ENCODE data around the gene ACACA. TPM values are rescaled to one million over a fixed set of nuclear protein-coding genes. Genes with fewer than 3 reads are reported as not detected.

The ACACA gene
- total RNA-seq, 2 experiments from 2014 or later = 58.2 to 64.4 TPM

DNA sequence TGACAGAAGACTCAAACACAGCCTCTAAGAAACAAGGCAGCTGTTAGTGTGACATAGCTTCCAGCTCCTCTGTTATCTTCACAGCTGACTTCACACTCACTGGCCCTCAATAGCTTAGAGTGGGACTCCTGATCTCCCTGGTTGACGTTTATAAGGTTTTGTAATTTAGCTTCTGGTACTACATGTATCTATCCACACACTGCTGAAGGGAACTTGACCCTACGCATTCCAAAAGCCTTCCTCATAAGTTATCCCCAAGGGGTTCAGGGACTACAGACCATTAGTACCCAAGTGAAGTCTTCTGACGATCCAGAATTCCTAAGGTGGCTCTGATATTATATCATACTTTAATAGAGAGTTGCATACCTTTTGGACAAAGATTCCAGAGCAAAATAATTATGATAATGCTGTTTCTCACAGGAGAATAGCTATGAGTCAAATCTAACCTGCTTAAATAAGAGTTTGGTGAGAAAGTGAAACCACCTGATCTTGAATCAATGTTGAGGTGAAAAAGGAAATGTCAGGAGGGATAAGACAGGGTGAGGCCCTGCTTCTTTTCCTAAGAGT, 14.5 kb downstream of the ACACA start:
- CTCF ChIA-PET = interaction anchor here (0.7 to 5.2 kb wide), 4 partner anchors 11 to 788 kb away, joined by 3 to 41 read pairs (median 4); partner anchors contain the start of gene C17orf78
- Mint-ChIP-seq H3K27ac (no peak overlapping the region), H3K36me3 (no peaks in the 10 kb centered on the region), H3K4me1 (ENCODE audit: low read depth) (peaks cover 21% of the 10 kb centered on the region), H3K27me3 (no peaks in the 10 kb centered on the region), H3K4me3 (no peak overlapping the region), H3K9me3 (no peaks in the 10 kb centered on the region)
- intact Hi-C loops (cut with micrococcal nuclease) = no loop called here
- no peak for DNase-seq
- POLR2A ChIA-PET = interaction anchor here (0.5 to 1.4 kb wide), 2 partner anchors 15 to 236 kb away, joined by 3 read pairs; no protein-coding TSS in a partner anchor

- intact Hi-C loops (cut with micrococcal nuclease) = no loop called here
- H3K27ac Mint-ChIP-seq = no peak overlapping the region
These were observed 15.5 kb downstream of the ACACA start for GRCh38 chr17:37391146-37391545.

DNA sequence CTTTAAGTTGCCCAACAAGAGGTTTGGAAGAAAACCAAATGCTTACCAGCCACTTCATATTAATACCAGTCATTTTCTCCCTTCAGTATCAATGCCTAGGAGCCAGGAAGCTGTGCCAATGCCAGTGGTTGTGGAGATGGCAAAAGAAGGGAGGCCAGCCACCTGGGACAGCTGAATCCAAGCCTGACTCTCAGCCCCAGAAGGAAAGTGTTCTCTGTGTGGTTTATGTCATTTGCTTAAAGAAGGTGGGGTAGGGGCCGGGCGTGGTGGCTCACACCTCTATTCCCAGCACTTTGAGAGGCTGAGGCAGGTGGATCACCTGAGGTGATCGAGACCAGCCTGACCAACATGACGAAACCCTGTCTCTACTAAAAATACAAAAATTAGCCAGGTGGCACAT, 17.5 kb downstream of the ACACA start:
- H3K9me3 Mint-ChIP-seq = no peaks in the 10 kb centered on the region

More at GRCh38 chr17:37391146-37391545, 15.5 kb downstream of the ACACA start:
- Mint-ChIP-seq H3K27me3 (no peaks in the 10 kb centered on the region), H3K4me1 (ENCODE audit: low read depth) (peaks cover 21% of the 10 kb centered on the region), H3K4me3 (no peak overlapping the region), H3K9me3 (no peaks in the 10 kb centered on the region), H3K36me3 (no peaks in the 10 kb centered on the region)
- ChIA-PET CTCF (interaction anchor here (0.7 to 1.4 kb wide), 4 partner anchors 14 to 122 kb away, joined by 3 to 4 read pairs (median 3); no protein-coding TSS in a partner anchor), POLR2A (interaction anchor here (0.6 to 1.3 kb wide), 2 partner anchors 14 to 47 kb away, joined by 5 read pairs; no protein-coding TSS in a partner anchor)
- no peak for DNase-seq

DNA sequence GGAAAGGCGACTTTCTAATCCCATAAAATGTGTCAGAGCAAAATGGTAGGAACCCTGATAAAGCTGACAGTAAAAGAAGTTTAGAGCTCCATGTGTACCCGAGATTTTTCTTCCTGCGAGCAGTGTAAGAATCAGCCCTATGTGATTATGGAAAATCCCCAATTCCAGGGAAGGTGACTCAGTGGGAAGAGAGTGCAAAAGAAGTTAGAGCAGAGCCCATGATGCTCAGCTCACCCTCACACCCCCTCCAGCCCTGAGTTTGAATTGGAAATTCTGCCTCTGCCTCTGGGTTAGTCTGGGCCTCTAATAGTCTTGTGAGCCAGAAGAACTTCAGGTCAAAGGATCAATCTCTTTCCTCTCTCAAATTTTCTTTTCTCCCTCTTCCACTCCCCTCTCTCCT, 18.4 kb downstream of the ACACA start:
- POLR2A ChIA-PET = no interaction called here
- Mint-ChIP-seq H3K9me3 (no peaks in the 10 kb centered on the region), H3K4me3 (no peak overlapping the region), H3K27ac (no peak overlapping the region), H3K36me3 (no peaks in the 10 kb centered on the region), H3K27me3 (no peaks in the 10 kb centered on the region), H3K4me1 (ENCODE audit: low read depth) (peaks cover 19% of the 10 kb centered on the region)
- CTCF ChIA-PET = interaction anchor here (3.4 kb wide), 1 partner anchor 15 kb away, joined by 15 read pairs; no protein-coding TSS in a partner anchor
- no peak for DNase-seq
- intact Hi-C loops (cut with micrococcal nuclease) = no loop called here

More for the DNA sequence above, 17.5 kb downstream of the ACACA start:
- Mint-ChIP-seq H3K36me3 (no peaks in the 10 kb centered on the region), H3K4me1 (ENCODE audit: low read depth) (peaks cover 21% of the 10 kb centered on the region), H3K27ac (no peak overlapping the region), H3K27me3 (no peaks in the 10 kb centered on the region), H3K4me3 (no peak overlapping the region)
- POLR2A ChIA-PET = no interaction called here
- CTCF ChIA-PET = interaction anchor here (1.1 kb wide), 1 partner anchor 9 kb away, joined by 5 read pairs; no protein-coding TSS in a partner anchor
- intact Hi-C loops (cut with micrococcal nuclease) = no loop called here
- no peak for DNase-seq

DNA sequence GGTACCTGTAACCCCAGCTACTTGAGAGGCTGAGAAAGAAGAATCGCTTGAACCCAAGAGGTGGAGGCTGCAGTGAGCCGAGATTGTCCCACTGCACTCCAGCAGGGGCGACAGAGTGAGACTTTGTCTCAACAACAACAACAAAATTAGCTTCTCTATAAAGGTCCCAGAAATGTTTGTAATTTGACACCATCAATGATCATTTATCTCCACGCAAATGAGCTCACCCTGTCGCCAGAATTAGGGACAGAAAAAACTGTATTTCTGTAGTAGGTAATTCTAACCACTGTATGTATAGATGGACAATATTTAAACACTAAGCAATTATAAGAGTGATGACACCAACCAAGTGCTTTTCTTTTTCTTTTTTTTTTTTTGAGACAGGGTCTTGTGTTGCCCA, 20.2 kb downstream of the ACACA start:
- H3K9me3 Mint-ChIP-seq = no peaks in the 10 kb centered on the region
- CTCF ChIA-PET = interaction anchor here (0.6 to 3.4 kb wide), 4 partner anchors 11 to 179 kb away, joined by 3 to 15 read pairs (median 5); no protein-coding TSS in a partner anchor
- POLR2A ChIA-PET = interaction anchor here (0.7 kb wide), 1 partner anchor 13 kb away, joined by 3 read pairs; no protein-coding TSS in a partner anchor

DNA sequence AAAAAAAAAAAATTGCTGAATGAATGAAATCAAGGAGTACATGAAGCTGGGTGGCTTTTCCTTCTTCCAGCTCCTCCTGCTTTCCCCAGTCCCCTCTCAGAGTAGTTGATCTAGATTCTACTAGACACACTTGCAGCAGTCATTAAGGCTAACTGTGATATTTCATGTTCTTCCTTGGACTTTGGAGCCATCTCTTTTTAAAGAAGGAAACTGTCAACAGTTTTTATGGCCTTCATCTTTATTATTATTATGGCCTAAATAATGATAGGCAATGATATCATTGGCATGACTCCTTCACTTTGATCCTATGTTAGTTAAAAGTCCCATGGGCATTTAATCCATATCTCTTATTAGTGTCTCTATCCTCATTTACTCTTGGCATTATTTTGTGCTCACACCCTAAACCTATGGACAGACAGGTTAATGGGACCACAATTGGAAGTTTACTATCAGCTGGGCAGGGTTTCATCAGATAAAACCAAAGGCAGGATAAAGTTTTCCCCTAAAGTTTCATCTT, 21.1 kb downstream of the ACACA start:
- intact Hi-C loops (cut with micrococcal nuclease) = no loop called here
- DNase-seq = no peak
- POLR2A ChIA-PET = no interaction called here
- Mint-ChIP-seq H3K36me3 (no peaks in the 10 kb centered on the region), H3K27me3 (no peaks in the 10 kb centered on the region), H3K4me1 (ENCODE audit: low read depth) (no peaks in the 10 kb centered on the region), H3K27ac (no peak overlapping the region), H3K4me3 (no peak overlapping the region), H3K9me3 (no peaks in the 10 kb centered on the region)
- CTCF ChIA-PET = interaction anchor here (0.6 to 3.4 kb wide), 3 partner anchors 12 to 149 kb away, joined by 3 to 15 read pairs (median 7); no protein-coding TSS in a partner anchor

More for the DNA sequence above, 20.2 kb downstream of the ACACA start:
- no peaks in the 10 kb centered on the region for H3K36me3 Mint-ChIP-seq
- no peak for DNase-seq
- H3K27ac Mint-ChIP-seq = no peak overlapping the region
- no peaks in the 10 kb centered on the region for H3K27me3 Mint-ChIP-seq
- H3K4me3 Mint-ChIP-seq = no peak overlapping the region
- intact Hi-C loops (cut with micrococcal nuclease) = no loop called here
- H3K4me1 Mint-ChIP-seq (ENCODE audit: low read depth) = peaks cover 3% of the 10 kb centered on the region

DNA sequence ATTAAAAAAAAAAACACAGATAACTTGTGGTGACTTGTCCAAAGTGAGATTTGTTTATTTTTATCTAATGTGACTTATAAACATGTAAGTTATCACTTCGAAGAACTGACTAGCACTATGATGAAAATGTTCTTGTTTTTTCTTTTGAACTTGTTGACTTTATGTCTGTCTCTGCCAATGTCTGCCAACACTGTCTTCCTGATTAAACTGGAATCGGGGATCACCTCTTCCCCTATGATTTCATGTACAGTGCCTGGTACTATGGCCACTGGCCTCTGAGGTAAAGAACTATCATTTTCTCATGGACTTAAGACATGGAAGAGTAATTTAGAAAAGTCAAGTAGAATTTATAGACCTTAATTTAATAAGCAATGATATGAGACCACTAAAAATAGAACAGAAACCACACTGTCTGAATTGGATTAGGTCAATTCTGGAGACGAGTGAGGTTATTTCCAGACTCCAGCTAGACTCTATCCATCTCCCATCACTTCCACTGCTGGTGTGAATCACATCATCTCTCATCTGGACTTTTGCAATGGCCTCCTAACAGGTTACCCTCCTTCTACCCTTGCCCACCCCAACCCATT, 22.0 kb downstream of the ACACA start:
- DNase-seq = no peak
- intact Hi-C loops (cut with micrococcal nuclease) = no loop called here
- Mint-ChIP-seq H3K4me1 (ENCODE audit: low read depth) (no peaks in the 10 kb centered on the region), H3K36me3 (no peaks in the 10 kb centered on the region), H3K4me3 (no peak overlapping the region), H3K27me3 (no peaks in the 10 kb centered on the region), H3K9me3 (no peaks in the 10 kb centered on the region), H3K27ac (no peak overlapping the region)
- ChIA-PET CTCF (interaction anchor here (1.8 kb wide), 1 partner anchor 14 kb away, joined by 7 read pairs; no protein-coding TSS in a partner anchor), POLR2A (no interaction called here)

DNA sequence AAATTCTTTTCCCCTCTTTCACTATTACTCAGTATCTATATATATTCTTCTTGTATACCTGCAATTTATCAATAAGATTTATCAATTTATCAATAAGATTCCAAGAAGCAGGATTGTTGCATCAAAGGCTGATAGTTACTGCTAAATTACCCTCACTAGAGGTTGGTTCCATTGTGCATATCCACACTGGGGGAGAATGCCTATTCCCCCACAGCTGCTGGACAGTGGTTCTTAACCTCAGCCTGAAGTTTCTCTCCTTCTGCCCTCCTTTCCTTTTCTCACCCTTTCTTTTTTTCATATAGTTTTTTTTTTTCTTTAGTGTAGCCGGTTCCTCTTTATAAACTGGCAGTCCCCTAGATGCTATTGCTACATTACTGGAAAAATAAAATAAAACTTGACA, 24.6 kb downstream of the ACACA start:
- Mint-ChIP-seq H3K4me3 (no peak overlapping the region), H3K27me3 (no peaks in the 10 kb centered on the region), H3K27ac (no peak overlapping the region), H3K36me3 (no peaks in the 10 kb centered on the region), H3K9me3 (no peaks in the 10 kb centered on the region), H3K4me1 (ENCODE audit: low read depth) (no peaks in the 10 kb centered on the region)
- CTCF ChIA-PET = interaction anchor here (0.9 kb wide), 1 partner anchor 16 kb away, joined by 3 read pairs; no protein-coding TSS in a partner anchor
- no peak for DNase-seq
- POLR2A ChIA-PET = no interaction called here
- intact Hi-C loops (cut with micrococcal nuclease) = no loop called here

DNA sequence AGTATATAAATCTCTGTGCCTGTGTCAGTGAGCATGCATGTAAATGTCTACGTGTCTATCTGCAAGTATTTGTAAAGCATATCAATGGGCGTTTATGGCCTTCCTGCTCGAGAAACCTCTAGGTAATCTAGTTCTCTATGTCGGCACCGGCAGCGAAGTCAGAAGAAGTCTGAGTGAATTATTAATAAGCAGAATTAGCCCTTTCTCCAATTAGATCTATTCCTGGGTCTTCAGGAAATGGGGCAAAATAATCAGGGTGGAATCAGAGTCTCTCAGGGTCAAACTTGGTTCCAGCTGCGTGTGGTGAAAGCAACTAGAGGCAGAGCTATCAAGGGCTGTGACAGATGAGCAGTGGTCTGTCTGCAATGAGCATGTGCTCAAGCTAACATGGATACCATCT, 30.9 kb downstream of the ACACA start, which contains the start of gene C17orf78:
TSS of gene C17orf78 (plus strand) at position 280 of the 400 bp plus-strand sequence. CDS start at position 388, 108 bp downstream.
- Mint-ChIP-seq H3K36me3 (no peaks in the 10 kb centered on the region), H3K9me3 (no peaks in the 10 kb centered on the region), H3K4me3 (no peak within 1 kb of the TSS), H3K4me1 (ENCODE audit: low read depth) (peaks cover 6% of the 10 kb centered on the region), H3K27ac (no peak within 1 kb of the TSS), H3K27me3 (no peaks in the 10 kb centered on the region)
- DNase-seq = no peak
- POLR2A ChIA-PET = interaction anchor here (0.6 kb wide), 1 partner anchor 226 kb away, joined by 3 read pairs; no protein-coding TSS in a partner anchor
- CTCF ChIA-PET = interaction anchor here (0.7 to 3.9 kb wide), 7 partner anchors 12 to 1230 kb away, joined by 4 to 41 read pairs (median 11); no protein-coding TSS in a partner anchor
- intact Hi-C loops (cut with micrococcal nuclease) = loop anchor here (10.0 kb wide), 1 partner anchor 751 kb away; no protein-coding TSS in a partner anchor

DNA sequence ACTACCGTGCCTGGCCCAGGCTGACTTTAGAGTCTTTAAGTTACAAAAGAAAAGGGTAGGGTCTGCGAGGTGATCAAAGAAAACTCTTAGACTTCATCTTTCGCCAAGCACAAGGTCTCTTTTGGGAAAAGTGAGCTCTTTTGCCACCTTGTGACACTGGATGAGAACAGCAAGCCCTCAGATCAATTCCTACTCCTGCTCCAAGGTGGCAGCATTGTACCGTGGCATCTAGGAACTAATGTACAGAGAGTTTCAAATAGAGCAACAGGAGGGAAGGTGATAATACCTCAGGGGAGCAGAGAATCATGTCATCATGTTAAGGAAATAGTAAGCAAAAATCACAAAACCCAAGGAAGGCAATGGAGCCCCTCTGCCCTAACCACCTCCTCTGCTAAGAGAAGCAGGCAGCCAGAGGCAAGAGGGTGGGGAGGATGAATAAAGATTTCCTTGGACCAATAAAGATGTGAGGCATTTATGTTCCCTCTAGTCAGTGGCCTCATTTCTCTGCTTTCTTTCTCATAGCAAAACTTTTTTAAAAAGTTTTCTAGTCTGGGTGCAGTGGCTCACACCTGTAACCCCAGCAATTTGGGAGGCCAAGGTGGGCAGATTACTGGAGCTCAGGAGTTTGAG, 33.0 kb downstream of the ACACA start:
- DNase-seq = peak; percentile 83
- POLR2A ChIA-PET = interaction anchor here (0.5 to 1.0 kb wide), 2 partner anchors 13 to 15 kb away, joined by 3 to 4 read pairs; no protein-coding TSS in a partner anchor
- Mint-ChIP-seq H3K9me3 (no peaks in the 10 kb centered on the region), H3K4me1 (ENCODE audit: low read depth) (peaks cover 6% of the 10 kb centered on the region), H3K4me3 (no peak overlapping the region), H3K36me3 (no peaks in the 10 kb centered on the region), H3K27ac (no peak overlapping the region), H3K27me3 (no peaks in the 10 kb centered on the region)
- CTCF ChIA-PET = interaction anchor here (0.6 to 3.9 kb wide), 63 partner anchors 10 to 1389 kb away, joined by 3 to 47 read pairs (median 4); partner anchors contain the start of genes ACACA, MRM1 and TADA2A
- intact Hi-C loops (cut with micrococcal nuclease) = loop anchor here (1.0 to 10.0 kb wide), 2 partner anchors 24 to 749 kb away; no protein-coding TSS in a partner anchor

DNA sequence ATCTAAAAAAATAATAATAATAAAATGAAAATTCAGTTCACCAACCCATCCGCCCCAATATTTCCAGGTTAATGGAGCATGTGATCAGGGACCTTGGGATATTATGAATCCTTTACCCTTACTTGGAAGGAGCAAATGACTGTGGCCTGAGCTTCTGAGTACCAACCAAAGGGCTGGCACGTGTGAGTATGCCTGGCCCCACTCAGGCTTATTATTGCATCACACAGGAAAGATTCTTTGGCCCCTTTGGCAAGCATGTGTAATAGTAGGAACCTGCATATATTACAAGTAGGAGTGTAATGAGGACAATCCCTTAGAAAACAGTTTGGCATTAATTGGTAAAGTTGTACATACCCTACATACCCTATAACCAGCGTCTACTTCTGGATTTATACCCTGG, 38.1 kb downstream of the ACACA start:
- intact Hi-C loops (cut with micrococcal nuclease) = no loop called here
- no peaks in the 10 kb centered on the region for H3K9me3 Mint-ChIP-seq
- no peaks in the 10 kb centered on the region for H3K36me3 Mint-ChIP-seq

More for the DNA sequence above, 38.1 kb downstream of the ACACA start:
- no peak overlapping the region for H3K4me3 Mint-ChIP-seq
- H3K4me1 Mint-ChIP-seq (ENCODE audit: low read depth) = peaks cover 5% of the 10 kb centered on the region
- DNase-seq = no peak
- no peak overlapping the region for H3K27ac Mint-ChIP-seq
- no peaks in the 10 kb centered on the region for H3K27me3 Mint-ChIP-seq
- POLR2A ChIA-PET = no interaction called here
- CTCF ChIA-PET = interaction anchor here (1.9 kb wide), 1 partner anchor 29 kb away, joined by 5 read pairs; no protein-coding TSS in a partner anchor
